Loucy (cell line): ENCODE data around the gene SIGLEC12.

ENCODE experiments used
- H2AFZ ChIP-seq: fragments of 200-600 bp; sonication (generic); 2 replicates; pipeline ENCODE4 v1.6.0; 2016; ENCODE audit warnings: antibody characterized with exemption, mild to moderate bottlenecking, low read length, moderate library complexity
- H3F3A ChIP-seq: fragments of 200-600 bp; 2 replicates; pipeline ENCODE4 v1.6.0; 2016; ENCODE audit warnings: antibody characterized with exemption, low read depth, mild to moderate bottlenecking
- H3K27me3 ChIP-seq: fragments of 200-600 bp; sonication (generic); 2 replicates; pipeline ENCODE4 v1.6.1; 2014; ENCODE audit warnings: low read length, mild to moderate bottlenecking; ENCODE audit not compliant: insufficient read depth, poor library complexity, severe bottlenecking
- H3K36me3 ChIP-seq: fragments of 200-600 bp; sonication (generic); 2 replicates; pipeline ENCODE4 v1.6.1; 2016; ENCODE audit warnings: low read length; ENCODE audit not compliant: insufficient read depth
- H3K4me1 ChIP-seq: fragments of 200-600 bp; sonication (generic); 2 replicates; pipeline ENCODE4 v1.5.1; 2014; ENCODE audit warnings: low read length, mild to moderate bottlenecking; ENCODE audit not compliant: insufficient read depth, poor library complexity, severe bottlenecking
- H3K4me2 ChIP-seq: fragments of 200-600 bp; sonication (generic); 2 replicates; pipeline ENCODE4 v1.6.0; 2014; ENCODE audit warnings: antibody characterized with exemption, low read length, low read depth, mild to moderate bottlenecking; ENCODE audit not compliant: poor library complexity, severe bottlenecking
- H3K4me3 ChIP-seq: fragments of 200-600 bp; sonication (generic); 2 replicates; pipeline ENCODE4 v1.5.1; 2014; ENCODE audit warnings: low read length, mild to moderate bottlenecking, mixed read lengths; ENCODE audit not compliant: poor library complexity, severe bottlenecking
- H3K79me2 ChIP-seq: fragments of 200-600 bp; sonication (generic); 2 replicates; pipeline ENCODE4 v1.6.1; 2014; ENCODE audit warnings: low read length; ENCODE audit not compliant: insufficient read depth
- H3K9ac ChIP-seq: fragments of 200-600 bp; sonication (generic); 2 replicates; pipeline ENCODE4 v1.6.0; 2014; ENCODE audit warnings: mild to moderate bottlenecking, low read depth, low read length, moderate library complexity; ENCODE audit not compliant: poor library complexity, severe bottlenecking
- H3K9me2 ChIP-seq: fragments of 200-600 bp; sonication (generic); replicated peaks from 2 replicates; pipeline ENCODE4 v1.6.1; 2016; ENCODE audit warnings: low read depth, low read length, mixed read lengths
- H3K9me3 ChIP-seq: fragments of 200-600 bp; sonication (generic); 2 replicates; pipeline ENCODE4 v1.6.1; 2014; ENCODE audit warnings: mild to moderate bottlenecking, antibody characterized with exemption, low read length, low read depth; ENCODE audit not compliant: insufficient read depth
- H4K20me1 ChIP-seq: fragments of 200-600 bp; sonication (generic); 2 replicates; pipeline ENCODE4 v1.6.0; 2014; ENCODE audit warnings: antibody characterized with exemption, low read length, mild to moderate bottlenecking; ENCODE audit not compliant: insufficient read depth, poor library complexity, severe bottlenecking
- CTCF ChIP-seq: fragments of 200-600 bp; sonication (generic); conservative IDR thresholded peaks from 2 replicates; pipeline ENCODE4 v1.5.1; 2014; ENCODE audit warnings: mild to moderate bottlenecking, antibody characterized with exemption, low read length
- EZH2phosphoT487 ChIP-seq: fragments of 200-600 bp; IDR thresholded peaks from 2 replicates; pipeline ENCODE4 v1.6.1; 2018; ENCODE audit warnings: antibody characterized with exemption, mild to moderate bottlenecking, moderate library complexity, borderline replicate concordance

SIGLEC12 gene

DNA sequence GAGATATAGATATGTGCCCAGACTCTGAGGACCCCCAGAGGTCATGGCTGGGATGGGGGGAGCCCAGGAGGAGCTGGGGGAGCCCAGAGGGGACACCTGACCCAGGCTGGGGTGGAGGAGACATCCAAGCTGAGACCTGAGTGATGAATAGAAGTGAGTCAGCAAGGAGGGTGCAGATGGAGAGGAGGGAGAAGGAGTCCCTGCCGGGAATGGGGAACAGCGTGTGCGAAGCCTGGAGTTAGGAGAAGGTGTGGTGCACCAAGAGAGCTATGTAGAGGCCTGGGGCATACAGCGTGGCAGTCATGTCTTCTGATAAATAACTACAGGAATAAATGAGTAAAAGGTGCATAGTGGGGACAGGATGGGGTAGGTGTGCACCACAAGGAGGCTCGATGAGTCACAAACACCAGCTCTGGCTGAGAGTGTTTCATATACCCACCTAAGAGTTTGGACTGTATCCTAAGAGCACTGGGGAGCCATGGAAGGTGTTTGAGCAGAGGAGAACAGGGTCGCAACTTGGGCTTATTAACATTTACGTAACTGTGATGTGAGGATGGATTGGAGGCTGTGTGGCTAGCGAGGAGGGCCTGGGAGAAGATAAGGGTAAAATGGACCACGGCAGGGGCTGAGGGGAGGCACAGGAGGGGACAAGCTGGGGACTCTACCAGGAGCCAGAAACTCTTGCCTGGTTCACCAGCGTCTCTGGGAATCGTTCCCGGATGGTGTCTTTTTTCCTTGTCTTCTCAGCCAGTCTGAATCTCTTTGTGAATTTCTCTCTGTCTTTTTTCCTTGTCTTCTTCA is 21.9 kb downstream of the SIGLEC12 start:
- H3K79me2 ChIP-seq, result no peaks in the 10 kb centered on the region

DNA sequence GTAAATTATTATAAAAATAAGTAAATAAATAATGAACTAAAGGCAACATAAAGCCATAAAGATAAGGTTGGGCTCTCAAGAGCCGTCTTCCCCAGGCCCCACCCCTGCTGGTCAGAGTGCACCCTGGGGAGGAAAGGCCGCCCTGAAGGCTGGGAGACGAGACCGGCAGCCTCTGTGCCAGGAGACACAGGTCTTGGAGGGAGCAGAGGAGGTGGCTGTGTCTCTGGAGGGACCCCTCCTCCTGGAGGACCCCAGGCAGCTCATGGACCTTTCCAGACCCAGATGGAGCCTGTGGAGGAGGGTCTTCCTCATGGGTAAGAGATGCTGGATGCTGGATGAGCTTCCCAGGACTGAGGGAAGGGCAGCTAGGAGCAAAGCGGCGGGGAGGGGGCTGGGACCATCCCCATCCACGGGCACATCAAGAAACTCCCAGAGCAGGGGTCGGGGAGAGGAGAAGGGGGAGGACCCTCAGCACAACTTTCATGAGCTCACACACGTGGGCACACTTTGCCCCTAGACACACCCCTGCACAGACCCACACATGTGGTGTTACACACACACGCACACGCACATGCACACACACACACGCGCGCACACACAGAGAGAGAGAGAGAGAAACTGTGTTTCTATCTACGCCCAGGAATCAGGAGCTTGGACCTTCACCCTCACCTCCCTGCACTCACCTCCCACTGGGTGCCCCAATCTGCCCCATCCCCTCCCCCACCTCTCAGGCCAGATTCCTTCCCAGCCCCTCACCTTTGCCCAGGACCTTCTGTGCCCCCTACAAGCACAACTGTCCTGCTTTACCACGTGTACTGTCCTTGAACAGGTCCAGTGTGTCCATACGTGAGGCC is 23.0 kb downstream of the SIGLEC12 start, which contains the start of gene CEACAM18:
CEACAM18 (plus strand) TSS at position 159 of the 854 bp plus-strand sequence.
- no peaks in the 10 kb centered on the region for H3K36me3 ChIP-seq
- H3K79me2 ChIP-seq, result no peaks in the 10 kb centered on the region
- no peaks in the 10 kb centered on the region for H3K9me2 ChIP-seq
- H3F3A ChIP-seq, result no peaks in the 10 kb centered on the region
- no peaks in the 10 kb centered on the region for H4K20me1 ChIP-seq
- H3K9ac ChIP-seq, result no peak within 1 kb of the TSS
- H2AFZ ChIP-seq, result no peak within 1 kb of the TSS
- TF ChIP-seq EZH2phosphoT487 (no peak), CTCF (no peak)
- no peak within 1 kb of the TSS for H3K4me3 ChIP-seq
- H3K9me3 ChIP-seq, result no peaks in the 10 kb centered on the region
- no peaks in the 10 kb centered on the region for H3K27me3 ChIP-seq
- no peaks in the 10 kb centered on the region for H3K4me1 ChIP-seq
- H3K4me2 ChIP-seq, result no peak within 1 kb of the TSS

More for the DNA sequence above, 21.9 kb downstream of the SIGLEC12 start:
- Histone ChIP-seq H3K9me2 (no peaks in the 10 kb centered on the region), H3K27me3 (no peaks in the 10 kb centered on the region), H4K20me1 (no peaks in the 10 kb centered on the region), H3K36me3 (no peaks in the 10 kb centered on the region), H3K4me1 (no peaks in the 10 kb centered on the region), H3K4me3 (no peak overlapping the region), H2AFZ (no peak overlapping the region), H3K9me3 (no peaks in the 10 kb centered on the region), H3K4me2 (no peak overlapping the region), H3F3A (no peaks in the 10 kb centered on the region), H3K9ac (no peak overlapping the region)
- TF ChIP-seq CTCF (no peak), EZH2phosphoT487 (no peak)

DNA sequence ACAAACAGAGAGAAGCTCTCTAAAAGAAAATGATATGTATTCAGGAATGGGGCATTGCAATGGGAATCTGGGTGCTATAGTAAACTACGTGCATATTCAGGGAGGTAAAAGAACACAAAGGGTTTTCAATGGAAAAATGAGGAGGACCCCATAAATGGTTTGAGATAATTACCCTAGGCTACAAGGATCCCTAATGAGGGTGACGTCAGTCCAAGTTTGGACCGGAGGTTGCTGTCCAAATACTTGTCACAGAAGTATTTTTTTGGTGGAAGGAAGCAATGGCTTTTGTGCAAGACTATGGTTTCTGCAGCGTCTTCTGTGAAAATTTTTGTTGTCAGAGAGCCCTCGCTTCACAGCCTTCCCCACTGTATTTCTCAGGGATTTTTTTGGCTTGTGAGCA is 24.3 kb downstream of the SIGLEC12 start:
- no peaks in the 10 kb centered on the region for H3F3A ChIP-seq
- H3K4me3 ChIP-seq, result no peak overlapping the region
- no peaks in the 10 kb centered on the region for H3K27me3 ChIP-seq
- no peak overlapping the region for H3K9ac ChIP-seq
- H3K36me3 ChIP-seq, result no peaks in the 10 kb centered on the region
- H3K9me2 ChIP-seq, result no peaks in the 10 kb centered on the region
- H3K9me3 ChIP-seq, result no peaks in the 10 kb centered on the region
- H3K79me2 ChIP-seq, result no peaks in the 10 kb centered on the region
- H2AFZ ChIP-seq, result no peak overlapping the region
- no peaks in the 10 kb centered on the region for H3K4me1 ChIP-seq
- TF ChIP-seq CTCF (no peak), EZH2phosphoT487 (no peak)
- H4K20me1 ChIP-seq, result no peaks in the 10 kb centered on the region
- no peak overlapping the region for H3K4me2 ChIP-seq
